Endodermal cell (in vitro differentiated cells): ENCODE measurements around the gene SMPD2. TPM values are rescaled to one million over a fixed set of nuclear protein-coding genes. Genes with fewer than 3 reads are reported as not detected.

Source experiments
- DNase-seq: peaks from one replicate; pipeline ENCODE4 v3.0.0-alpha.2; 2017
- H3K27ac ChIP-seq: 2 replicates; pipeline ENCODE4 v1.5.1; 2013; ENCODE audit warnings: mild to moderate bottlenecking, low read depth, low read length, moderate library complexity
- H3K27me3 ChIP-seq: 2 replicates; pipeline ENCODE4 v1.6.1; 2013; ENCODE audit warnings: mild to moderate bottlenecking, low read length, moderate library complexity; ENCODE audit not compliant: insufficient read depth, control insufficient read depth, poor library complexity, severe bottlenecking
- H3K36me3 ChIP-seq: 2 replicates; pipeline ENCODE4 v1.7.0; 2013; ENCODE audit warnings: mild to moderate bottlenecking, low read length, moderate library complexity; ENCODE audit not compliant: control insufficient read depth, insufficient read depth
- H3K4me1 ChIP-seq: one replicate; pipeline ENCODE4 v1.7.0; 2013; ENCODE audit warnings: low read length; ENCODE audit not compliant: control insufficient read depth, insufficient read depth
- H3K4me3 ChIP-seq: 2 replicates; pipeline ENCODE4 v1.5.1; 2013; ENCODE audit warnings: mild to moderate bottlenecking, low read length, moderate library complexity
- H3K9ac ChIP-seq: 2 replicates; pipeline ENCODE4 v1.6.1; 2013; ENCODE audit warnings: mild to moderate bottlenecking, low read length, moderate library complexity; ENCODE audit not compliant: poor library complexity, severe bottlenecking; ENCODE audit errors: extremely low read depth
- H3K9me3 ChIP-seq: 2 replicates; pipeline ENCODE4 v1.6.1; 2013; ENCODE audit warnings: mild to moderate bottlenecking, low read length, moderate library complexity; ENCODE audit not compliant: control insufficient read depth
- H3K27ac Mint-ChIP-seq: 2 replicates; pipeline ENCODE4 v1.8.0; 2020; ENCODE audit warnings: mixed read lengths
- H3K27me3 Mint-ChIP-seq: 2 replicates; pipeline ENCODE4 v1.8.0; 2021; ENCODE audit warnings: mild to moderate bottlenecking, mixed read lengths; ENCODE audit not compliant: insufficient read depth
- H3K36me3 Mint-ChIP-seq: 2 replicates; pipeline ENCODE4 v1.8.0; 2020; ENCODE audit warnings: low read depth, mixed read lengths
- H3K4me1 Mint-ChIP-seq: 2 replicates; pipeline ENCODE4 v1.8.0; 2020; ENCODE audit warnings: mixed read lengths
- H3K4me3 Mint-ChIP-seq: 2 replicates; pipeline ENCODE4 v1.8.0; 2020; ENCODE audit warnings: mild to moderate bottlenecking, moderate library complexity, mixed read lengths
- H3K9me3 Mint-ChIP-seq: 2 replicates; pipeline ENCODE4 v1.8.0; 2020; ENCODE audit warnings: mild to moderate bottlenecking, mixed read lengths
- CTCF ChIP-seq: fragments of 200-600 bp; sonication (generic); conservative IDR thresholded peaks from 2 replicates; pipeline ENCODE4 v1.5.0; 2021; ENCODE audit warnings: antibody characterized with exemption, mild to moderate bottlenecking
- WGBS, 2 experiments: methylation state at CpG; one replicate each; pipeline versions ENCODE4 v1.1.5 to v1.1.7; 2013; ENCODE audit warnings: missing lambda C conversion rate in 2 of 2, mixed read lengths in 1 of 2; ENCODE audit not compliant: insufficient coverage in 1 of 2, insufficient read length in 1 of 2; 5-methylcytosine and 5-hydroxymethylcytosine counted together
- total RNA-seq, 2 donors: library from RNA; stranded (reverse); fragmentation: NEBNext Ultra II Directional in 1 of 2; extraction: Animal tissue kit (Norgen Biotek cat#: 25700) in 1 of 2; gene quantifications; 2 replicates in 1 of 2; 3 replicates in 1 of 2; pipeline ENCODE4 v1.2.1, GENCODE V29; 2021

Gene SMPD2
- total RNA-seq, 2 donors from 2014 or later = 11.1 to 12.0 TPM

- TF ChIP-seq CTCF = no peak
- H3K27me3 ChIP-seq = no peaks in the 10 kb centered on the region
- peaks cover 6% of the 10 kb centered on the region for H3K9me3 ChIP-seq
- H3K27ac Mint-ChIP-seq = no peak overlapping the region
- H3K36me3 Mint-ChIP-seq = peaks cover 82% of the 10 kb centered on the region
- DNase-seq = no peak
- H3K4me3 Mint-ChIP-seq = no peak overlapping the region
- H3K27me3 Mint-ChIP-seq = no peaks in the 10 kb centered on the region
- H3K4me1 Mint-ChIP-seq = peaks cover 2% of the 10 kb centered on the region
- no peaks in the 10 kb centered on the region for H3K9me3 Mint-ChIP-seq
- peaks cover 74% of the 10 kb centered on the region for H3K36me3 ChIP-seq
- H3K4me3 ChIP-seq = no peak overlapping the region
- H3K9ac ChIP-seq = no peak overlapping the region
- 88 to 97% methylated on average over 1 to 6 of the region's 6 CpGs for WGBS, 2 experiments
- H3K4me1 ChIP-seq = no peaks in the 10 kb centered on the region
- H3K27ac ChIP-seq = no peak overlapping the region
Measured at GRCh38 chr6:109467696-109468095, 27.2 kb downstream of the SMPD2 start.

GRCh38 chr6:109469591-109470189 lies 29.2 kb downstream of the SMPD2 start:
- Mint-ChIP-seq H3K27ac (no peak overlapping the region), H3K4me1 (peaks cover 2% of the 10 kb centered on the region), H3K27me3 (no peaks in the 10 kb centered on the region), H3K4me3 (no peak overlapping the region), H3K9me3 (no peaks in the 10 kb centered on the region), H3K36me3 (peaks cover 83% of the 10 kb centered on the region)
- DNase-seq = no peak
- Histone ChIP-seq H3K4me3 (no peak overlapping the region), H3K9me3 (peaks cover 6% of the 10 kb centered on the region), H3K9ac (no peak overlapping the region), H3K36me3 (peaks cover 85% of the 10 kb centered on the region), H3K27me3 (no peaks in the 10 kb centered on the region), H3K4me1 (no peaks in the 10 kb centered on the region), H3K27ac (no peak overlapping the region)
- TF ChIP-seq CTCF = no peak
- WGBS, 2 experiments = 88 to 92% methylated on average over 5 of the region's 5 CpGs

DNA sequence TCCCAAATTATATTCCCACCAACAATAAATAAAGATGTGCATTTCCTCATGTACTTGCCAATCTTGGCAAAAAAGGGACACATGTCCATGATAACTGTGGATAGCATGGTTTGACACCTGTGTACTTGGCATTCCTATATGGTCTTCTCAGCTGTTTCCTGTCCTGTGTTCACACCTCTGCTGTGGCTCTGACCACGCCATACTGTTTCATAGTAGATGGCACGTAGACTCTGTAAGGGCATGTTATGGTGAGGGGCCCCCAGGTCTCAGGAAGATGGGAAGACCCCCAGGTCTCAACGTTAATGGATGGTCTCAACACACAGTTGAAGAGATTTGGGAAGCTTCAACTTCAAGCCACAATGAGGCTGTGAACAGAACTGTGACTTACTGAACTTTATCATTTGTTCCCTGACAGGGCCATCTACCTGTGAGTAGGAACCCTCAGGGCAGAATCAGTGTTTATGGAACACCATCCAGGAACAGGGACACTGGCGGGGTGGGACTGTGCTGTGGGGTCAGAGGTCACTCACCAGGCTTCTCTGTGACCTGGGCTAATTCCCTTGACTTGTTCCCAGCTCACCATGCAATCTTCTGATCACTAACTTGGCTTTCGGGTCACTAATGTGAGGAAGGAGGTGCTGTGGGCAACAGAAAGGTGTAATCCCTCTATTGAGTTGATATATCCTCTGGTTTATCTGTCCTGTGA lies 30.7 kb downstream of the SMPD2 start:
- WGBS, 2 experiments = 95 to 96% methylated on average over 4 to 5 of the region's 5 CpGs
- H3K9me3 ChIP-seq = peaks cover 6% of the 10 kb centered on the region
- H3K36me3 Mint-ChIP-seq = peaks cover 82% of the 10 kb centered on the region
- no peak overlapping the region for H3K4me3 Mint-ChIP-seq
- H3K9me3 Mint-ChIP-seq = no peaks in the 10 kb centered on the region
- H3K36me3 ChIP-seq = peaks cover 84% of the 10 kb centered on the region
- no peaks in the 10 kb centered on the region for H3K27me3 Mint-ChIP-seq
- no peaks in the 10 kb centered on the region for H3K27me3 ChIP-seq
- no peak for DNase-seq
- H3K9ac ChIP-seq = no peak overlapping the region
- peaks cover 6% of the 10 kb centered on the region for H3K4me1 Mint-ChIP-seq
- H3K27ac Mint-ChIP-seq = no peak overlapping the region
- no peak for TF ChIP-seq CTCF
- H3K4me3 ChIP-seq = no peak overlapping the region
- no peak overlapping the region for H3K27ac ChIP-seq
- no peaks in the 10 kb centered on the region for H3K4me1 ChIP-seq
